GM18861 (cell line): ENCODE results near the gene CADM1.

Experiments
- ATAC-seq: cut with Tn5 transposase; IDR thresholded peaks from one replicate; pipeline ENCODE4 v1.9.1; 2021; ENCODE audit not compliant: unreplicated experiment

The CADM1 gene

GRCh38 chr11:115161876-115162275 is 342.3 kb downstream of the CADM1 start:
- no peak for ATAC-seq

- ATAC-seq: no peak
Measured at GRCh38 chr11:115159207-115159606, 345.0 kb downstream of the CADM1 start.

- ATAC-seq: no peak
Measured at GRCh38 chr11:115158053-115158452, 346.2 kb downstream of the CADM1 start.

GRCh38 chr11:115157247-115157646 is 347.0 kb downstream of the CADM1 start:
- ATAC-seq: no peak

GRCh38 chr11:115155978-115156377 is 348.2 kb downstream of the CADM1 start:
- no peak for ATAC-seq

GRCh38 chr11:115155320-115155719 is 348.9 kb downstream of the CADM1 start:
- ATAC-seq: no peak

GRCh38 chr11:115154355-115154736 is 349.9 kb downstream of the CADM1 start:
- no peak for ATAC-seq

- ATAC-seq: no peak
Measured at GRCh38 chr11:115153731-115154354, 350.4 kb downstream of the CADM1 start.

GRCh38 chr11:115153135-115153534 is 351.1 kb downstream of the CADM1 start:
- ATAC-seq: no peak

- ATAC-seq: no peak
Measured at GRCh38 chr11:115151010-115151409, 353.2 kb downstream of the CADM1 start.

GRCh38 chr11:115148691-115149090 is 355.5 kb downstream of the CADM1 start:
- no peak for ATAC-seq

- no peak for ATAC-seq
Measured at GRCh38 chr11:115148101-115148500, 356.1 kb downstream of the CADM1 start.

GRCh38 chr11:115147243-115147807 is 356.9 kb downstream of the CADM1 start:
- ATAC-seq: no peak

- no peak for ATAC-seq
Measured at GRCh38 chr11:115146425-115146824, 357.8 kb downstream of the CADM1 start.

GRCh38 chr11:115145324-115145723 is 358.9 kb downstream of the CADM1 start:
- ATAC-seq: no peak

- ATAC-seq: no peak
Measured at GRCh38 chr11:115144914-115145313, 359.3 kb downstream of the CADM1 start.

GRCh38 chr11:115144014-115144413 is 360.2 kb downstream of the CADM1 start:
- no peak for ATAC-seq

GRCh38 chr11:115141231-115142114 is 362.7 kb downstream of the CADM1 start:
- no peak for ATAC-seq

- ATAC-seq: no peak
Measured at GRCh38 chr11:115135936-115136335, 368.3 kb downstream of the CADM1 start.

- no peak for ATAC-seq
Measured at GRCh38 chr11:115134926-115135325, 369.3 kb downstream of the CADM1 start.

GRCh38 chr11:115133475-115134209 is 370.6 kb downstream of the CADM1 start:
- no peak for ATAC-seq
